SK-N-SH (cell line): ENCODE measurements around the gene HBB. TPM values are rescaled to one million over a fixed set of nuclear protein-coding genes. Genes with fewer than 3 reads are reported as not detected.

Experiments used
- CTCF ChIA-PET: fragments of 300-600, 350-600 bp; formaldehyde crosslinking; extraction: SDS; loops from one replicate; lab custom pipeline; 2021; lab: Yijun Ruan, JAX
- POLR2A ChIA-PET: fragments of 350-600 bp; sonication (Branson Sonifier 250); formaldehyde crosslinking; extraction: SDS; loops from one replicate; lab custom pipeline; 2020; ENCODE audit warnings: antibody characterized with exemption, inconsistent platforms; lab: Yijun Ruan, JAX
- DNase-seq: peaks from one replicate; pipeline ENCODE4 v3.0.0; 2012
- H2AFZ ChIP-seq: fragments of 200-600 bp; sonication (generic); 2 replicates; pipeline ENCODE4 v1.8.1; 2016; ENCODE audit warnings: antibody characterized with exemption, mild to moderate bottlenecking, low read depth
- H3F3A ChIP-seq: fragments of 200-600 bp; sonication (generic); replicated peaks from 2 replicates; pipeline ENCODE3; 2016; ENCODE audit warnings: antibody characterized with exemption, mild to moderate bottlenecking; ENCODE audit not compliant: insufficient read depth
- H3K27ac ChIP-seq, 2 experiments: fragments of 200-500 bp in 1 of 2; fragments of 200-600 bp in 1 of 2; sonication (Bioruptor generic) in 1 of 2; sonication (generic), shearing (Covaris generic) in 1 of 2; 2 replicates each; pipeline versions ENCODE4 v1.5.1 to v1.6.1; 2014 to 2016; ENCODE audit warnings: low read depth in 2 of 2, inconsistent platforms in 1 of 2, low read length in 1 of 2, mild to moderate bottlenecking in 1 of 2, mixed read lengths in 1 of 2
- H3K27me3 ChIP-seq: fragments of 200-600 bp; sonication (generic), shearing (Covaris generic); 2 replicates; pipeline ENCODE4 v1.6.1; 2016; ENCODE audit warnings: mixed run types; ENCODE audit not compliant: insufficient read depth
- H3K36me3 ChIP-seq, 2 experiments: fragments of 200-500 bp in 1 of 2; fragments of 200-600 bp in 1 of 2; sonication (Bioruptor generic) in 1 of 2; sonication (generic) in 1 of 2; replicated peaks in 1 of 2; 2 replicates each; pipeline versions ENCODE3 to v1.5.1; 2014 to 2016; ENCODE audit warnings: low read length in 1 of 2, mild to moderate bottlenecking in 1 of 2; ENCODE audit not compliant: insufficient read depth in 2 of 2, control insufficient read depth in 1 of 2
- H3K4me1 ChIP-seq, 2 experiments: fragments of 200-500 bp in 1 of 2; fragments of 200-600 bp in 1 of 2; sonication (Bioruptor generic) in 1 of 2; sonication (generic), shearing (Covaris generic) in 1 of 2; 2 replicates each; pipeline versions ENCODE4 v1.5.1 to v1.6.1; 2014 to 2016; ENCODE audit warnings: low read depth in 1 of 2, low read length in 1 of 2, mixed run types in 1 of 2; ENCODE audit not compliant: insufficient read depth in 2 of 2, control insufficient read depth in 1 of 2
- H3K4me2 ChIP-seq: fragments of 200-600 bp; sonication (generic), shearing (Covaris generic); 2 replicates; pipeline ENCODE4 v1.6.1; 2017; ENCODE audit warnings: mixed run types
- H3K4me3 ChIP-seq, 2 experiments: fragments of 200-500 bp in 1 of 2; fragments of 200-600 bp in 1 of 2; sonication (Bioruptor generic) in 1 of 2; sonication (generic), shearing (Covaris generic) in 1 of 2; 2 replicates each; pipeline versions ENCODE4 v1.5.1 to v1.8.1; 2014 to 2016; ENCODE audit warnings: low read depth in 2 of 2, inconsistent platforms in 1 of 2, low read length in 1 of 2, mild to moderate bottlenecking in 1 of 2, mixed read lengths in 1 of 2, moderate library complexity in 1 of 2
- H3K79me2 ChIP-seq: fragments of 200-600 bp; sonication (generic); 2 replicates; pipeline ENCODE4 v1.8.1; 2017; ENCODE audit warnings: mild to moderate bottlenecking; ENCODE audit not compliant: insufficient read depth
- H3K9ac ChIP-seq: fragments of 200-600 bp; sonication (generic); 2 replicates; pipeline ENCODE4 v1.6.1; 2017; ENCODE audit warnings: mixed run types
- H3K9me2 ChIP-seq: fragments of 200-600 bp; sonication (generic); 2 replicates; pipeline ENCODE4 v1.6.1; 2017; ENCODE audit warnings: mixed run types
- H3K9me3 ChIP-seq: fragments of 200-600 bp; sonication (generic); 2 replicates; pipeline ENCODE4 v1.6.1; 2017; ENCODE audit warnings: mixed run types, mild to moderate bottlenecking, moderate library complexity
- H4K20me1 ChIP-seq: fragments of 200-600 bp; sonication (generic); 2 replicates; pipeline ENCODE4 v1.6.1; 2017; ENCODE audit warnings: mild to moderate bottlenecking, mixed run types; ENCODE audit not compliant: insufficient read depth
- ELF1 ChIP-seq: IDR thresholded peaks from 2 replicates; pipeline ENCODE4 v1.4.0; 2012
- EP300 ChIP-seq, 2 experiments: IDR thresholded peaks; 2 replicates each; pipeline versions ENCODE4 v1.4.0 to v1.6.1; 2012; ENCODE audit warnings: borderline replicate concordance in 1 of 2, low read depth in 1 of 2, low read length in 1 of 2
- EZH2phosphoT487 ChIP-seq: fragments of 200-600 bp; sonication (generic); IDR thresholded peaks from 2 replicates; pipeline ENCODE4 v1.6.1; 2017; ENCODE audit warnings: low read depth, mixed run types, mild to moderate bottlenecking, antibody characterized with exemption, moderate library complexity, borderline replicate concordance
- FOSL2 ChIP-seq: IDR thresholded peaks from 2 replicates; pipeline ENCODE4 v1.4.0; 2012; ENCODE audit warnings: low read depth, mild to moderate bottlenecking, moderate library complexity, borderline replicate concordance
- FOXJ3 ChIP-seq: sonication (generic); formaldehyde crosslinking; IDR thresholded peaks from 2 replicates; pipeline ENCODE4 v1.5.1; 2020; ENCODE audit warnings: mild to moderate bottlenecking, missing genetic modification reagents
- FOXM1 ChIP-seq: IDR thresholded peaks from 2 replicates; pipeline ENCODE4 v1.4.0; 2012; ENCODE audit warnings: low read depth, mild to moderate bottlenecking
- GATA2 ChIP-seq: sonication (generic); formaldehyde crosslinking; IDR thresholded peaks from 2 replicates; pipeline ENCODE4 v1.5.0; 2020; ENCODE audit warnings: mild to moderate bottlenecking, missing genetic modification reagents
- IRF3 ChIP-seq: fragments of 150-350 bp; IDR thresholded peaks from 2 replicates; pipeline ENCODE4 v1.6.1; 2016; ENCODE audit warnings: mild to moderate bottlenecking, low read depth, low read length
- JUND ChIP-seq: IDR thresholded peaks from 2 replicates; pipeline ENCODE4 v1.4.0; 2012
- MAX ChIP-seq: IDR thresholded peaks from 2 replicates; pipeline ENCODE4 v1.4.0; 2012; ENCODE audit warnings: low read depth
- MEF2A ChIP-seq: IDR thresholded peaks from 2 replicates; pipeline ENCODE4 v1.4.0; 2012; ENCODE audit warnings: low read depth, borderline replicate concordance
- MXI1 ChIP-seq: IDR thresholded peaks from 2 replicates; pipeline ENCODE4 v1.6.1; 2012; ENCODE audit warnings: mild to moderate bottlenecking, low read depth, low read length, improper control_type of control experiment
- NFIC ChIP-seq: IDR thresholded peaks from 2 replicates; pipeline ENCODE4 v1.4.0; 2012; ENCODE audit warnings: borderline replicate concordance
- NRF1 ChIP-seq: IDR thresholded peaks from 2 replicates; pipeline ENCODE4 v1.6.1; 2012; ENCODE audit warnings: low read depth, mild to moderate bottlenecking, low read length
- RAD21 ChIP-seq: IDR thresholded peaks from 2 replicates; pipeline ENCODE4 v1.6.1; 2012; ENCODE audit warnings: mild to moderate bottlenecking, low read length
- RCOR1 ChIP-seq: fragments of 150-350 bp; IDR thresholded peaks from 2 replicates; pipeline ENCODE4 v1.6.1; 2017; ENCODE audit warnings: antibody characterized with exemption, low read length
- REST ChIP-seq: IDR thresholded peaks from 2 replicates; pipeline ENCODE4 v1.6.1; 2012; ENCODE audit warnings: mild to moderate bottlenecking, low read depth, low read length, moderate library complexity
- RFX5 ChIP-seq: IDR thresholded peaks from 2 replicates; pipeline ENCODE4 v1.6.1; 2012; ENCODE audit warnings: mild to moderate bottlenecking, improper control_type of control experiment, low read length
- RXRA ChIP-seq: IDR thresholded peaks from 2 replicates; pipeline ENCODE4 v1.4.0; 2012; ENCODE audit warnings: low read depth, mild to moderate bottlenecking, borderline replicate concordance
- SIN3A ChIP-seq: IDR thresholded peaks from 2 replicates; pipeline ENCODE4 v1.6.1; 2012; ENCODE audit warnings: low read depth, mild to moderate bottlenecking, low read length, moderate library complexity, borderline replicate concordance
- TAF1 ChIP-seq: IDR thresholded peaks from 2 replicates; pipeline ENCODE4 v1.6.1; 2012; ENCODE audit warnings: low read depth, mild to moderate bottlenecking, low read length, moderate library complexity, borderline replicate concordance
- TEAD4 ChIP-seq: IDR thresholded peaks from 2 replicates; pipeline ENCODE4 v1.4.0; 2012; ENCODE audit warnings: mild to moderate bottlenecking, borderline replicate concordance; ENCODE audit not compliant: insufficient read depth
- USF2 ChIP-seq: fragments of 150-350 bp; IDR thresholded peaks from 2 replicates; pipeline ENCODE4 v1.6.1; 2017; ENCODE audit warnings: antibody characterized with exemption, low read length, low read depth, borderline replicate concordance
- WGBS: methylation state at CpG from one replicate; pipeline ENCODE4 v1.1.6; 2017; ENCODE audit warnings: low lambda C conversion rate; 5-methylcytosine and 5-hydroxymethylcytosine counted together
- polyA plus RNA-seq, 3 experiments: library from polyadenylated mRNA; depleted of rRNA; stranded (reverse); fragments of >200 nt; gene quantifications; 2 replicates each; pipeline ENCODE4 v1.2.3, GENCODE V29; 2012

HBB gene
- polyA plus RNA-seq, 1 of the 3 experiments (the other 2 are of a cell fraction): not detected

- TF ChIP-seq IRF3: no peak
- TF ChIP-seq RXRA: no peak
- no peak for TF ChIP-seq REST
- TF ChIP-seq RAD21: no peak
- TF ChIP-seq TAF1: no peak
- TF ChIP-seq JUND: no peak
- TF ChIP-seq MXI1: no peak
- no peak for TF ChIP-seq MEF2A
- TF ChIP-seq FOXM1: no peak
These were observed 20.1 kb upstream of the HBB start (continued) for GRCh38 chr11:5246772-5247471.

- H3K9me2 ChIP-seq: no peaks in the 10 kb centered on the region
- H3F3A ChIP-seq: no peaks in the 10 kb centered on the region
- no peaks in the 10 kb centered on the region for H3K79me2 ChIP-seq
- no peaks in the 10 kb centered on the region for H3K9me3 ChIP-seq
- no peak overlapping the region for H3K9ac ChIP-seq
- POLR2A ChIA-PET: no interaction called here
- CTCF ChIA-PET: no interaction called here
- no peaks in the 10 kb centered on the region for H3K4me1 ChIP-seq
- 25% methylated on average over 2 of the region's 2 CpGs for WGBS
- no peak overlapping the region for H3K27ac ChIP-seq
- no peak overlapping the region for H2AFZ ChIP-seq
- DNase-seq: no peak
- no peaks in the 10 kb centered on the region; the same call in 1 of the 2 replicates for H3K27me3 ChIP-seq
- no peaks in the 10 kb centered on the region for H4K20me1 ChIP-seq
- no peak for TF ChIP-seq RCOR1
- no peak for TF ChIP-seq USF2
- TF ChIP-seq TAF1: no peak
- no peak for TF ChIP-seq EP300 (IDR thresholded peaks at IDR 0.05; ENCODE audit: borderline replicate concordance in 1 of 2, low read depth in 1 of 2, low read length in 1 of 2)
- TF ChIP-seq NFIC: no peak
- TF ChIP-seq SIN3A: no peak
- TF ChIP-seq RAD21: no peak
- no peak for TF ChIP-seq FOXJ3 (CRISPR knock-in tag)
- no peak for TF ChIP-seq GATA2 (CRISPR knock-in tag)
- no peak for TF ChIP-seq IRF3
- TF ChIP-seq MAX: no peak
- TF ChIP-seq RFX5: no peak
- no peak for TF ChIP-seq TEAD4
- TF ChIP-seq RXRA: no peak
- TF ChIP-seq ELF1: no peak
- TF ChIP-seq FOSL2: no peak
- no peak for TF ChIP-seq MEF2A
- no peak for TF ChIP-seq EZH2phosphoT487
- TF ChIP-seq NRF1: no peak
- TF ChIP-seq, all 33 proteins: peak for 0
- Histone ChIP-seq H3K4me3 (no peak overlapping the region), H3K4me2 (no peak overlapping the region), H3K36me3 (no peaks in the 10 kb centered on the region)
These were observed 18.3 kb upstream of the HBB start for GRCh38 chr11:5245155-5245554.
